Stimulated activated CD4-positive, alpha-beta T cell treated with anti-CD3 and anti-CD28 coated beads, Interleukin-15, amount 100 ng/mL, for 24 hours (primary cell): ENCODE results near the gene PATE1.

Experiments used
- DNase-seq: peaks from one replicate; pipeline ENCODE4 v3.0.0-alpha.2; 2020

PATE1 gene

GRCh38 chr11:125797641-125798040, 51.6 kb downstream of the PATE1 start:
- DNase-seq = no peak
